HG02763 (cell line): ENCODE results near the gene GAS2.

Experiments used
- ATAC-seq: cut with Tn5 transposase; IDR thresholded peaks from one replicate; pipeline ENCODE4 v1.9.1; 2021; ENCODE audit warnings: mild to moderate bottlenecking, moderate library complexity; ENCODE audit not compliant: unreplicated experiment

Gene GAS2

DNA sequence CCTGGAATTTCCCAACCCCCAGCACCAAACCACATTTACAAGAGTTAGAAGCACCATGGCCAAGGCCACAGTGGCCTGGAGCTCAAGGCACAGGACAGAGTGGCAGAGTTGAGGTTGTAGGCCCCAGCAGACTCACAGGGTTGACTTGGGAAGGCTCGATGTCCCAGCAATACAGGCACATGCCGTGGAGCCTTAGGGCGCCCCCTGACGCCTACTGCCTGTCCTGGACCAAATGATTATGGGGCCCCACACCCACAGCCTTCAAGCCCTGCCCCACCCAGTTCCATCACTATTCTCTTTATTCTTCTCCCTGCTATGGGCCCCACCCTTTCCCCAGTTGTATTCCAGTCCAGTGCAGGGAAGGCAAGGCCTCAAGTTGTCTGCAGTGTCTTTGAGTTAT lies 193.8 kb downstream of the GAS2 start, which contains the start of gene CCDC179:
CCDC179 (minus strand) TSS at position 234 of the 400 bp plus-strand sequence; CDS start at position 181, 53 bp downstream.
- no peak for ATAC-seq
